Measurements from ENCODE around the gene SEMA7A. TPM values are rescaled to one million over a fixed set of nuclear protein-coding genes. Genes with fewer than 3 reads are reported as not detected.

Gene SEMA7A
- total and polyA plus RNA-seq, 2 experiments from 2014 or later: 0.99 to 11.9 TPM

- Histone ChIP-seq H3K9me3 (ENCODE audit: low read depth) (no peaks in the 10 kb centered on the region), H3K4me3 (no peak overlapping the region), H3K4me1 (ENCODE audit: low read depth) (no peaks in the 10 kb centered on the region), H3K27ac (no peak overlapping the region), H3K36me3 (no peaks in the 10 kb centered on the region), H3K27me3 (no peaks in the 10 kb centered on the region)
- TF ChIP-seq CTCF (IDR thresholded peaks at IDR 0.05; ENCODE audit: low read depth, low read length): no peak
- DNase-seq (ENCODE audit: low read depth in 1 of 2, low spot score in 1 of 2): no peak
Observed at GRCh38 chr15:74376226-74376625, 57.5 kb downstream of the SEMA7A start.

DNA sequence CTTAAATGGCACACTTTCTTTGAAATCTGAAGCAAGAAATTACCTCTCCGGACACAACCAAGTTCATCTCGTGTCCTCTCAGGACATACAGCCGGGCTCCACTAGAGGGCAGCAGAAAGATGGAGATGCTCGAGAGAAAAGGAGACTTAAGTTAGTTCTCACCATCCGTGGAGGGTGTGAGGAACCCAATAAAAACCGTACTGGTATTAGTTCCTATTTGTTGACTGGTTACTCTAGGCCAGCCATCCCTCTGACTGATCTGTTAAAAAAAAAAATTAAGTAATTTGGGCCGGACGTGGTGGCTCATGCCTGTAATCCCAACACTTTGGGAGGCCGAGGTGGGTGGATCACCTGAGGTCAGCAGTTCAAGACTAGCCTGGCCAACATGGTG is 58.5 kb downstream of the SEMA7A start:
- peak; percentile 86 to 88 for DNase-seq (ENCODE audit: low read depth in 1 of 2, low spot score in 1 of 2)
- Histone ChIP-seq H3K4me3 (no peak overlapping the region), H3K27ac (no peak overlapping the region), H3K9me3 (ENCODE audit: low read depth) (no peaks in the 10 kb centered on the region), H3K4me1 (ENCODE audit: low read depth) (no peaks in the 10 kb centered on the region), H3K27me3 (no peaks in the 10 kb centered on the region), H3K36me3 (no peaks in the 10 kb centered on the region)
- peak; percentile 89 for TF ChIP-seq CTCF (IDR thresholded peaks at IDR 0.05; ENCODE audit: low read depth, low read length)

- no peak for DNase-seq (ENCODE audit: low read depth in 1 of 2, low spot score in 1 of 2)
- Histone ChIP-seq H3K27ac (no peak overlapping the region), H3K4me1 (ENCODE audit: low read depth) (no peaks in the 10 kb centered on the region), H3K4me3 (peak overlapping the region; percentile 51), H3K27me3 (no peaks in the 10 kb centered on the region), H3K9me3 (ENCODE audit: low read depth) (no peaks in the 10 kb centered on the region), H3K36me3 (no peaks in the 10 kb centered on the region)
- TF ChIP-seq CTCF (IDR thresholded peaks at IDR 0.05; ENCODE audit: low read depth, low read length): no peak
Observed at GRCh38 chr15:74374648-74375302, 59.0 kb downstream of the SEMA7A start.

DNA sequence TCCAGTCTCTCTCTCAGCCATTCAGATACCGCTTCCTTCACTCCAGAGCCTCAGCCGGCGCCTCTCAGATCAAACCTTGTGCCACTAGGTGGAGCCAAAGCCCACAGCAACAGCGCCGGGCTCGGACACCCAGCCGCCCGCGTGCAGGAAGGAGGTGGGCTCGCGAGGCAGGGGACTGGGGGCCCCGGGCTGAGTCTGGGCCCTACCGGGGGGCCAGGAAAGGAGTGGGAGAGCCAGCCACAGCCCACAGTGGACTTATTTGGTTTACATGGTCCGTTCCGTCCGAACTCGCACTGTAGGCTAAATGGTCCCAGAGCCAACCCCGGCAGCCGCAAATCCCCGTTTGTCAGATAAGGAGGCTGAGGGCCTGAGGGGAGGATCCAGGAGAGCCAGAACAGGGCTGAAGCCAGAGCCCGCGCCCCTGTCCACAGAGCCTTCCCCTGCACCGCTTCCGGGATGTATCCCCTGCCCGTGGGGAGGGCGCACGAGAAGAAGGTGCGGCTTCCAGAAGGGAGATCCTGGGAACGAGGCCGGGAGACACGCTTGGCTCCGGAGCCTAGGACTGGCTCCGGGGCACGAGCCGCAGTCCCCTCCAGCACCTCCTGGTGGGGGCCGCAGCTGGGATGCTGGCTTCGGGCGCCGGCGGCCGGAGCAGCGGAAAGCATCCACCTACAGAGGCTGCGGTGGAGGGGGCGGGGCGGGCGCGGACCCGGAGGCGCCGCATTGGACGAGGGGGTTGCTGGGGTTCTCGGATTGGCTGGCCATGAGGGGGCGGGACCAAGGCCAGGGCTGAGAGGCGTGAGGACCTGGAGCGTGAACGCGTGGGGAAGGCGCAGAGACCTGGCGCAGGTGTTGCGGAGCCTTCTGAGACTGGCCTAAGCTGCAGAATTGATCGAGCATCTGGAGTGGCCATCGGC is 59.8 kb downstream of the SEMA7A start:
- peak overlapping the region; percentile 51 for H3K4me3 ChIP-seq
- peaks cover 5% of the 10 kb centered on the region for H3K4me1 ChIP-seq (ENCODE audit: low read depth)
- peak; percentile 84 for TF ChIP-seq CTCF (IDR thresholded peaks at IDR 0.05; ENCODE audit: low read depth, low read length)
- no peak overlapping the region for H3K27ac ChIP-seq
- H3K9me3 ChIP-seq (ENCODE audit: low read depth): no peaks in the 10 kb centered on the region
- no peaks in the 10 kb centered on the region for H3K27me3 ChIP-seq
- no peaks in the 10 kb centered on the region for H3K36me3 ChIP-seq
- DNase-seq (ENCODE audit: low read depth in 1 of 2, low spot score in 1 of 2): peak; percentile 90 to 94

- Histone ChIP-seq H3K27me3 (no peaks in the 10 kb centered on the region), H3K27ac (no peak overlapping the region), H3K9me3 (ENCODE audit: low read depth) (no peaks in the 10 kb centered on the region), H3K36me3 (no peaks in the 10 kb centered on the region), H3K4me1 (ENCODE audit: low read depth) (peaks cover 12% of the 10 kb centered on the region), H3K4me3 (no peak overlapping the region)
- DNase-seq (ENCODE audit: low read depth in 1 of 2, low spot score in 1 of 2): no peak
- no peak for TF ChIP-seq CTCF (IDR thresholded peaks at IDR 0.05; ENCODE audit: low read depth, low read length)
Observed at GRCh38 chr15:74373056-74373650, 60.6 kb downstream of the SEMA7A start.

All from cardiac muscle cell (in vitro differentiated cells and primary cell).